SKM-1 (cell line): ENCODE measurements around the gene CRLF1.

ENCODE experiments used
- DNase-seq: peaks from one replicate; lab custom pipeline; 2025; ENCODE audit not compliant: unreplicated experiment; lab: John Stamatoyannopoulos, UW

CRLF1 gene

DNA sequence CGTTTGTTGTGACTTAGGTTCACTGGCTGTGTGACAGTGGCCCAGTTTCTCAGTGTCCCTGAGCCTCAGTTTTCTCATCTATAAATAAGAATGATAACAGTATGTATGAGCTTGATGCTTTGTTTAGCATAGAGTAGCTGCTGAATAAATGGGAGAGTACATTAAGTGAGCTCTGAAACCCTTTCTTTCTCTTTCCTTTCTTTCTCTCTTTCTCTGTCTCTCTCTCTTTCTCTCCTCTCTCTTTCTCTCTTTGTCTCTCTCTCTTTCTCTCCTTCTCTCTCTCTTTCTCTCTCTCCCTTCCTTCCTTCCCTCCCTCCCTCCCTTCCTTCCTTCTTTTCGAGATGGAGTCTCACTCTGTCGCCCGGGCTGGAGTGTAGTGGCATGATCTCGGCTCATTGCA is 46.9 kb downstream of the CRLF1 start:
- no peak for DNase-seq

DNA sequence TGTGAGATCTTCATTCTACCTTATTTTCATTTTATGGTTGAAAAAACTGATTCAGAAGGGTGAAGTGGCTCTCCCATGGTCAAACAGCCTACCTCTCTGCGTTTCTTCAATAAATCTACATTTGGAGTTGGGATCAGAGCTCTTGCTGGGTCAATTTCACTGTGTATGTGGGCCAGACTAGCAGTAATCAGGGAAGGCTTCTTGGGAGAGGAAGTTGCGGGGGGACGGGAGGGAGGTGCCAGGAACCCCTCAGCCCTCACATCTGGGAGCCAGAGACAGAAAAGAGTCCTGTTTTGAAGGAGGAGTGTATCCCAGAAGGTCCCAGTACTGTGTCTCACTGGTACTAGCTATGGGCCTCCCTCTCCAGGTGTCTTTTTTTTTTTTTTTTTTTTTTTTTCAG is 48.0 kb downstream of the CRLF1 start:
- DNase-seq: no peak

DNA sequence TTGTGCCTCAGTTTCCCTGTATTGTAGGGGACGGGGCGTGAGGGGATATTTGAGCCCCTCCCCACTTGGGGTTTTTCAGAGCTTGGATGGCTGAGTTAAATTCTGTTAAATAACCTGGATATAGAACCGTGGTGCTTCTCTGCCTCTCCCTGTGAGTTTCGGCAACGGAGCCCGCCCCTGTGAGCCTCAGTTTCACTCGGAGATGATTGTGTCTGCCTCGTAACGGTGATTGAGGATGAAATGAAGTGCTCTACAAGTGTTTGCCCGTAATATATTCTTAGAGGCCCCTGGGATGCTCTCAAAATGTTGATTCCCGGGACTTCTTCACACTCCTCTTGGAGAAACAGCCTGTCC is 48.4 kb downstream of the CRLF1 start:
- no peak for DNase-seq

DNA sequence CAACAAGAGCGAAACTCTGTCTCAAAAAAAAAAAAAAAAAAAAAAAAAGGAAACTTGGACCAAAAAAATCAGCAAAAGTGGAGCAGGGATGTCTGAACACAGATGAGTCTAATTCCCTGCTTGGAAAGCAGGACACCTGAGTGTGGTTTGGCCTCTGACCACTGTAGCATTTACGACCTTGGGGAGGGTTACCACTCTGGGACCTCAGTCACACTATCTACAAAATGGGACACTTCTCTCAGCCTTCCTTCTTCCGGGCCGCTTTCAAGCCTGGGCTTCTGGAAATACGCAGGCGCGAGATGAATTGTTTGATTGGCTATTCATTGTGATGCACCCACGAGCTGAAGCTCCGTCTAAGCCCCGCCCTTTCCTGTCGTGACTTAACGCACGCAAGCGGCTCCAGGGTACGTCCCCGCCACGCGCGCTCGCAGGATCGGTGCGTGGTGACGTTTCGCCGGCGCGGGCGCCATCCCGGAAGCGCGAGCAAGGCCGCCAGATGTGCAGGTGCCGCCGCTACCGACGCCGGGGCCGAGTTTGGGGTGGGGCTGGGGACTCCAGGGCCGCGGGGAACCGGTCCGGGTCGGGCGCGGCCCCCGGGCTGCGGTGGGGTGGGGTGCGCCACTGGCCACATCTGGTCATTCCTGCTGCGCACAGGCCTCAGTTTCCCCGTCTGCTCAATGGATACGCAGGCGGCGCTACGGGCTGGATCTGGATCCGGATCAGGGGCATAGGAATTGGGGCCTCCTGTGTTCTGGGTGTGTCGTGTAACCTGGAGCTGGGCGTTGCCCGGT is 49.0 kb downstream of the CRLF1 start, which contains the start of gene KXD1:
Gene KXD1 (plus strand): TSS at position 460 of the 791 bp plus-strand sequence. CDS start 4,187 bp downstream, outside the sequence.
- DNase-seq: peak; percentile 99

GRCh38 chr19:18551631-18552030 is 55.0 kb downstream of the CRLF1 start:
- DNase-seq: no peak

GRCh38 chr19:18543814-18544475 is 62.7 kb downstream of the CRLF1 start:
- DNase-seq: peak; percentile 88
